ENCODE measurements around the gene EXOC4. TPM values are rescaled to one million over a fixed set of nuclear protein-coding genes. Genes with fewer than 3 reads are reported as not detected.
"Not testable (repeated sequence)": the region's sequence is repeated elsewhere in the genome, so short reads cannot be mapped to it uniquely, and the experiment has no call there.

EXOC4 gene
- total RNA-seq, 1 donor from 2014 or later = 51.6 TPM

DNA sequence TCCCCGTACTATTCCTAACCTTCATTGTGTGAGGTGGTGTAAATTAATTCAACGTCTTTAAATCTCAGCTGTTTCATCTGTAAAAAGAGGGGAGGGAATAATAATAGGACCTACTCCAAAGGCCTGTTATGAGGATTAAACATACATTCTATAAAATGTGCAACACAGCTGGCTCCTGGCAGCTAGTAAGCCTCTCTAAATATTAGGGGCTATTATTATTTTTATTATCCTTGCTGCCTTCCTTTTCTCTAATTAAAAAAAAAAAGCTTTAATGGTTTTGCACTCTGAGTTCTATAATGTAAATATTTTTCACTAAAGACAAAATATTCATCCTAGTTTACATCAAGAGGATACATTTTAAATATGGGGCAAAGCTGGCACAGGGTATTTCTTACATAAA is 19.5 kb downstream of the EXOC4 start:
- TF ChIP-seq, protein P1, sequence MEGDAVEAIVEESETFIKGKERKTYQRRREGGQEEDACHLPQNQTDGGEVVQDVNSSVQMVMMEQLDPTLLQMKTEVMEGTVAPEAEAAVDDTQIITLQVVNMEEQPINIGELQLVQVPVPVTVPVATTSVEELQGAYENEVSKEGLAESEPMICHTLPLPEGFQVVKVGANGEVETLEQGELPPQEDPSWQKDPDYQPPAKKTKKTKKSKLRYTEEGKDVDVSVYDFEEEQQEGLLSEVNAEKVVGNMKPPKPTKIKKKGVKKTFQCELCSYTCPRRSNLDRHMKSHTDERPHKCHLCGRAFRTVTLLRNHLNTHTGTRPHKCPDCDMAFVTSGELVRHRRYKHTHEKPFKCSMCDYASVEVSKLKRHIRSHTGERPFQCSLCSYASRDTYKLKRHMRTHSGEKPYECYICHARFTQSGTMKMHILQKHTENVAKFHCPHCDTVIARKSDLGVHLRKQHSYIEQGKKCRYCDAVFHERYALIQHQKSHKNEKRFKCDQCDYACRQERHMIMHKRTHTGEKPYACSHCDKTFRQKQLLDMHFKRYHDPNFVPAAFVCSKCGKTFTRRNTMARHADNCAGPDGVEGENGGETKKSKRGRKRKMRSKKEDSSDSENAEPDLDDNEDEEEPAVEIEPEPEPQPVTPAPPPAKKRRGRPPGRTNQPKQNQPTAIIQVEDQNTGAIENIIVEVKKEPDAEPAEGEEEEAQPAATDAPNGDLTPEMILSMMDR (IDR thresholded peaks at IDR 0.05; ENCODE audit: insufficient read depth, low read length, poor library complexity, severe bottlenecking) = no peak
- H3K4me3 ChIP-seq (ENCODE audit: low read depth, low read length) = no peak overlapping the region

DNA sequence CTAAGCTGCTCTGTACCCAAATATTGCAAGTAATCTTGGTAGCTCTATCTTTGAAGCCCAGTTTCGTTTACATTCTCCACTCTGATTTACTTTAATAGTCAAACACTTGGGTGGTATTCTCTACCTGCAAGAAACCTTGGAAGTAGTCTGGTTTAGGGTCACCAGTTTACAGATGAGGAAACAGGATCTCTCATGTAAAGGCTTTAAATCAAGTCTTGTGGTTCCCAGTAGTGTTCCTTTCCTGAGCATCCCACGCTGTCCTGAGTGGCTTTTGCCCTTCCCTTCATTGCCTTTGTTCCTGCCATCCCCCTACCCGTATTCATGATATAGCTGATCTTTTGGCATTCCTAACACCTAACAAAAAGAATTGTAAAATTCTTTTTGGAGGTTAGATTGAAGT is 20.3 kb downstream of the EXOC4 start:
- H3K4me3 ChIP-seq (ENCODE audit: low read depth, low read length) = no peak overlapping the region
- no peaks in the 10 kb centered on the region for H3K27me3 ChIP-seq (ENCODE audit: control insufficient read depth, insufficient read depth, low read length)
- no peak for DNase-seq (ENCODE audit: low read depth)
- H3K36me3 ChIP-seq (ENCODE audit: control insufficient read depth, insufficient read depth, low read length) = no peaks in the 10 kb centered on the region
- TF ChIP-seq, protein P1 (IDR thresholded peaks at IDR 0.05; ENCODE audit: insufficient read depth, low read length, poor library complexity, severe bottlenecking) = no peak

More for the DNA sequence above, 19.5 kb downstream of the EXOC4 start:
- Histone ChIP-seq H3K36me3 (ENCODE audit: control insufficient read depth, insufficient read depth, low read length) (no peaks in the 10 kb centered on the region), H3K27me3 (ENCODE audit: control insufficient read depth, insufficient read depth, low read length) (no peaks in the 10 kb centered on the region)
- no peak for DNase-seq (ENCODE audit: low read depth)

DNA sequence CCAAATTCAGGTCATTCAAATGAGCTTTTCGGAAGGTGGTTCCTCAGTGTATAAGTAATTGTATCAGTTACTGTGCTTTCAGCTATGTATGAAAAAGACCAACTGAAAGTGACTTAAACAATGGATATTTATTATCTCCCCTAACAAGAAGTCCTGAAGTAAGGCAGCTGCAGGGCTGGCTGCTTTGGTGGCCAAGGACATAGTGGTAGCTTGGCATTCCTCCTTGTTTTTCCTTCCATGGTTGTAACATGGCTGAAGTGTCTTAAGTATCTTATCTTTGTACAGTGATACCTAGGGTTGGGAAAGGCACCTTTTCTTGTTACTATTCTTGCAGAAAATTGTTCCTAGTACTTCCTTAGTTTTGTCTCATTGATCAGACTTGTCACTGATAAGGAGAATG is 21.4 kb downstream of the EXOC4 start:
- Histone ChIP-seq H3K36me3 (ENCODE audit: control insufficient read depth, insufficient read depth, low read length) (no peaks in the 10 kb centered on the region), H3K4me3 (ENCODE audit: low read depth, low read length) (no peak overlapping the region), H3K27me3 (ENCODE audit: control insufficient read depth, insufficient read depth, low read length) (no peaks in the 10 kb centered on the region)
- DNase-seq (ENCODE audit: low read depth) = no peak
- TF ChIP-seq, protein P1 (IDR thresholded peaks at IDR 0.05; ENCODE audit: insufficient read depth, low read length, poor library complexity, severe bottlenecking) = no peak

DNA sequence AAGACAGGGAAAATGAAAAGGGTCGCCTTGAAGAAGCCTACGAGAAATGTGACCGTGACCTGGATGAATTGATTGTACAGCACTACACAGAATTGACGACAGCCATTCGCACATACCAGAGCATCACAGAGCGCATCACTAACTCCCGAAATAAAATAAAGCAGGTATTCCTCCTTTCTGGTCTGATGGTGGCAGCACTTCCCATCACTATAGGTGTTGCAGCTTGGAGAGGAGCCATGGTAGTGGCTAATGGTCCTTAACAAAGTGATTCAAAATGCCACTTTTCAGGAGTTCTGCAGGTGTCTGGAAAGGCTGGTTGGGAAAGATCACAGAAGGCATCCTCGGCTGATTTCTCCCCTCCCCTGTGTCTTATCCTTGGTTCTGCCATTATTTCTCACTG is 22.1 kb downstream of the EXOC4 start:
- H3K36me3 ChIP-seq (ENCODE audit: control insufficient read depth, insufficient read depth, low read length) = no peaks in the 10 kb centered on the region
- H3K4me3 ChIP-seq (ENCODE audit: low read depth, low read length) = no peak overlapping the region
- no peak for DNase-seq (ENCODE audit: low read depth)
- TF ChIP-seq, protein P1 (IDR thresholded peaks at IDR 0.05; ENCODE audit: insufficient read depth, low read length, poor library complexity, severe bottlenecking) = peak; percentile 11
- H3K27me3 ChIP-seq (ENCODE audit: control insufficient read depth, insufficient read depth, low read length) = no peaks in the 10 kb centered on the region

DNA sequence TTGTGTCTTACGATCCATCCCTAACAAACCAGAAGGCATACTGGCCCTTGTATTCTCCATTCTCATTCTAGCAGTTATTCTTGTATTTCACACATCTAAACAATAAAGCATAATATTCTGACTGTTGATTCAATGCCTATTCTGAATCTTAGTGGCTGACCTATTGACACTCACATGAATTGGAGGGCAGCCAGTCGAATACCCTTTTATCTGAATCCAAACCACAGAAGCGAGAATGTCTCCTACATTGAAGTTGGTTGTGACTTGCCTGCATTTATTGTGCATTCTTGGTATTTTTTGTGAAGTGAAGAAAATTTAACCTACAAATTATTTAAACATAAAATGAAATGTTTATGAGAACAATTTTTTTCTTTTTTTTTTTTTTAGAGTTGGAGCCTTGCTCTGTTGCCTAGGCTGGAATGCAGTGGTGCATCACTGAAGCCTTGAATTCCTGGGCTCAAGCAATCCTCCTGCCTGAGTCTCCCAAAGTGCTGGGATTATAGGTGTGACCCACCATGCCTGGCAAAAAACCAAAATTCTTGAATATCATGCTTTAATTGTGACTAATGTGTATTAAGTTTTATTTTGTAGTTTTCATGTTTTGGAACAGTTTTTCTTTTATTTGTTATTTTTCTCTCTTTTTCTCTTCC is 22.7 kb downstream of the EXOC4 start:
- no peaks in the 10 kb centered on the region for H3K36me3 ChIP-seq (ENCODE audit: control insufficient read depth, insufficient read depth, low read length)
- no peak for DNase-seq (ENCODE audit: low read depth)
- no peak overlapping the region for H3K4me3 ChIP-seq (ENCODE audit: low read depth, low read length)
- TF ChIP-seq, protein P1 (IDR thresholded peaks at IDR 0.05; ENCODE audit: insufficient read depth, low read length, poor library complexity, severe bottlenecking) = no peak
- H3K27me3 ChIP-seq (ENCODE audit: control insufficient read depth, insufficient read depth, low read length) = no peaks in the 10 kb centered on the region

DNA sequence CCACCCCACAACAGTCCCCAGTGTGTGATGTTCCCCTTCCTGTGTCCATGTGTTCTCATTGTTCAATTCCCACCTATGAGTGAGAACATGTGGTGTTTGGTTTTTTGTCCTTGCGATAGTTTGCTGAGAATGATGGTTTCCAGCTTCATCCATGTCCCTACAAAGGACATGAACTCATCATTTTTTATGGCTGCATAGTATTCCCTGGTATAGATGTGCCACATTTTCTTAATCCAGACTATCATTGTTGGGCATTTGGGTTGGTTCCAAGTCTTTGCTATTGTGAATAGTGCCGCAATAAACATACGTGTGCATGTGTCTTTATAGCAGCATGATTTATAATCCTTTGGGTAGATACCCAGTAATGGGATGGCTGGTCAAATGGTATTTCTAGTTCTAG is 26.1 kb downstream of the EXOC4 start:
- DNase-seq (ENCODE audit: low read depth); H3K4me3 ChIP-seq (ENCODE audit: low read depth, low read length); H3K27me3 ChIP-seq (ENCODE audit: control insufficient read depth, insufficient read depth, low read length); H3K36me3 ChIP-seq (ENCODE audit: control insufficient read depth, insufficient read depth, low read length): not testable (repeated sequence)
